HG02981 (cell line): Measurements from ENCODE around the gene OR5B3.
"Not testable (repeated sequence)": the region's sequence is repeated elsewhere in the genome, so short reads cannot be mapped to it uniquely, and the experiment has no call there.

Experiments
- ATAC-seq: cut with Tn5 transposase; IDR thresholded peaks from one replicate; pipeline ENCODE4 v1.9.1; 2021; ENCODE audit warnings: mild to moderate bottlenecking, moderate library complexity; ENCODE audit not compliant: unreplicated experiment

Gene OR5B3

DNA sequence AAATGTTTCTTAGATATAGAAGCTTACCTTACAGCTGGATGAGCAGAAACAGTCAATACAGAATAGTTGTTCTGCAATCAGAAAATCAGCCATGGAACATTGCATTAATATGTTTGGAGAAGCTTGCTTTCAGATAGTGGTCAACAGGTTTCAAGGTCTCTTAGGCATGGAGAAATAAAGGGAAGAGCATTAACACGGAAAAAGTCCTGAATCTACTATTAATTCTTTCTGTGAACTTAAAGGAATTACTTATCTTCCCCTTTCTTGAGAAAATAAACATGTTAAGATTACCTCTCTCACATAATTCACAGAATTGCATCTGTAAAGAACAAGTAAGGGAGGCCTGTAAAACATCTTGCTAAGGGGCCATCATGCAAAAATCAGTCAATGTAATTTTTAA, at the start of gene OR5B3:
Gene OR5B3 (minus strand): TSS at position 101 of the 400 bp plus-strand sequence. CDS start 3,465 bp downstream, outside the sequence.
- no peak for ATAC-seq

DNA sequence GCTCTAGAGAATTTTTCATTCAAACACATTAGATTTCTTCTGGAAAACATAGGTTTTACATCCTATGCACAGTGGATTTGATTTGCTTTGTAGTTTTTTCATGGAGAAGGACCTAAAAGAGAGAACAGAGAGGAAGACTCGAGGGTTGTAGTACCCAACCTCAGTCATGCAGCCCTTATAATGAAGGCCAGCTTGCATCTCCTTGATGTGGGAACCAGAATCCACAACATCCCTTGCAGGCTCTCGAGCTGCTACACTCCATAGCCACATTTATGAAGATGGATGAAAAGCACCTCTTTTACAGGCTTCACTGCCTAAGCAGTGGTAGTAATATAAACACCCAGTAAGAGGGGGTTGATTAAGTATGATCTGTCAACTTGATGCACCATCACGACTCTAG, 44.9 kb upstream of the OR5B3 start:
- ATAC-seq = no peak

DNA sequence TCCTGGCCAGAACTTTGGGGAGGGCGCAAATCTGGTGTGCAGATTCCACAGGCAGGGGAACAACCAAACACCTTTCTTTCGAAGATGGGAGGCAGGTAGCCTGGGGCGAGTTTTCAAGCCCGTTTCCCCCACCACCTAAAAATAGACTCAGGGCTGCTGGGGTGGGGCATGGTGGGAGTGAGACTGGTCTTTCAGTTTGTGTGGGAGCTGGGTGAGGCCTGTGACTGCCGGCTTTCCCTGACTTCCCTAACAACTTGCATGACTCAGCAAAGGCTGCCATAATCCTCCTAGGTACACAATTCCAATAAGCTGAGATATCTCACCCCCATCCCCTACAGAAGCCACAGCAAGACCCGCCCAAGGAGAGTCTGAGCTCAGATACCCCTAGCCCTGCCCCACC, 39.6 kb upstream of the OR5B3 start:
- no peak for ATAC-seq

DNA sequence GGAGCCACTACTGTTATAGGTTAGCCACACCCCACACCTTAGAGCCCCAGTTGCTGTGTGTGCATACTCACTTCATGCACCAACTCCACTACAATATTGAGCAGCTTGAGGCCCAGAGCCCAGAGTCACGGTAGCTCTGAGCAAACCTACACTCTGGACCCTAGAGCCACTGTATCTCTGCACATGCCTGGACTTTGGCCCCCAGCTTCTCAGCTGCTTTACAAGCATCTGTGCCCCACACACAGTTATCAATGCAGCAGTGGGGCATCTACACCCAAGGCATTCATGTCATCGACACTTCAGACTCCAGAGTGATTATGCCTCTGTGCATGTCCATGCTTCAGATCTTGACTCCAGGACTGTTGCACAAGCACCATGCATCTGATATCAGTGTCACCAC, 37.6 kb upstream of the OR5B3 start:
- ATAC-seq = no peak

DNA sequence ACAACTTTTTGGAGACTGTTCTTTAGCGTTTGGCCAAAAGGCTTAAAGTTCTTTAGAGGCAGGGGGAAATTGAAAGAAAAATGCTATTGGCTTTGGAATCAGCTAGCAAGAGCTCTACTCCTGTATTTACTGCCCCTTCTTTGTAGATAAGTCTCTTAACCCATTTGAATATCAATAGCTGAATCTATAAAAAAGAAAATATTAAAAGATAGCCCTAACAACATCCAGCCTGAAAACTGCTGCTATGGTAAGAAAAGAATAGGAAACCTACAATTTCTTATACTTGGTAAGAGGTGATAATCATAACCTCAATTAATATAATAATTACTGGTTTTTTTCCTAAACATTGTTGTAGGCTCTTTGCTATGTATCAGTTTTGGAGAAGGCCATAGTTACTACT, 35.5 kb upstream of the OR5B3 start, which contains the start of gene OR5B12:
Gene OR5B12 (minus strand): TSS at position 101 of the 400 bp plus-strand sequence. CDS start 2,085 bp downstream, outside the sequence.
- ATAC-seq = no peak

DNA sequence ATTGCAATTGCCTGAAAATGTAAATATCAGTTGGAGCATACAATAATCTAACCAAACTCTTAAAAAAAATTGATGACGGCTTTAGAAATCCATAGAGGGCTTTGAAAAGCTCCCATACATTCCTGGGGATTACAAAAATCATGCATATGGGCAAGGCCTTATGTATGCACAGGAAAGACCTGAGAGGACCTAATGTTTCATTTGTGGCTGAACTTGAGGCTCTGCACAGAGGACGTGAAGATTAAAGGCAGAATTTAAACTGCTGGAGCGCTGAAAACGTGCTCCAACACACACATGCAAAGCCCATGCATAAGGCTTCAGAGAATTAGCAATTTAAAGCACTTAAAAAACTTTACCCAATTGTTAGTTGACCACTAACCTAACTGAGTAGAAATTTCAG, 31.8 kb upstream of the OR5B3 start:
- no peak for ATAC-seq

DNA sequence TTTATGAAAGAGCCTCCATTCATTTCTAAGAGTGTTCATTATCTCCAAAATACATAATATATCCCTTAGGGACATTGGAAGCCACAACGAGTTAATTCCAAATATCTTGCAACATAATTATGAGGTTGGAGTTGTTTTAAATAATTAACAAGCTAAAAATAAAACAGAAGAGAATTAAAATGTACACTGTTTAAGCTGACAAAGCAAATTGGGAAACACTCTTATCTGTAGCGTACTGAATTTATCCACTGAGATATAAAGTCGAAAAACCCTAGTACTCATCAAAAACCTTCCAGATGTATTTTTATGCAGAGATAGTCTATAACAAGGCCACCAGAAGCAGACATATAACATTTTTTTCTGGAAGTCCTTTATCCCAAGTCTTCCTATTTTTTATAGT, 27.5 kb upstream of the OR5B3 start:
- ATAC-seq = no peak

DNA sequence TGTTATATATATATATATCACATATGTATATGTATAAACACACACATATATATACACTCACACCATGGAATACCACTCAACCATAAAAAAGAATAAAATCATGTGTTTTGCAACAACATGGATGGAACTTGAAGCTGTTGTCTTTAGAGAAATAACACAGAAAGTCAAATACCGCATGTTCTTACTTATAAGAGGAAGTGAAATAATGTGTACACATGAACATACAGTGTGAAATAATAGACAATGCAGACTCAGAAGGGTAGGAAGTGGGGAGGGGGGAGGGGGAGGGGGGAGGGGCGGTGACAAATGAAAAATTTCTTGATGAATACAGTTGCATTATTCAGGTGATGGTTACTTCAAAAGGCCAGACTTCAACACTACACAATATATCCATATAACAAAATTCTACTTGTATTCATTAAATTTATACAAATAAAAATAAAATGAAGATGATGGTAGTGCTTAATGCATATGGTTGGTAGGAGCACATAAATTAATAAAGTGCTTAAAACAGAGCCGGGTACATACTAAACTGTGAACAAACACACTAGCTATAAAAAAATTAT, 27.0 kb upstream of the OR5B3 start:
- ATAC-seq = peak; percentile 78

DNA sequence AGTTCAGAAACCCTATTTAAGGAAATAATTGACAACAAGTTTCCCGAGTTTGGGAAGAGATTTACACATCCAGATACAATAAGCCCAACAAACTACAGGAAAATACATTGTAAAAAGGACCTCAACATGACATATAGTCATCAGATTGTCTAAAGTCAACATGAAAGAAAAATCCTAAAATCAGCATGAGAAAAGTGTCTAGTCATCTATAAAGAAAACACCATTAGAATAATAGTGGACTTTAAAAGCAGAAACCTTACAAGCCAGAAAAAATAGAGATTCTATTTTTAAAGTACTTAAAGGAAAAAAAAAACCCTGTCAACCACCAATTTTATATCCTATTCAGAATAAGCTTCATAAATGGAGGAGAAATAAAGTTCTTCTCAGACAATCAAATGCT, 22.6 kb upstream of the OR5B3 start:
- ATAC-seq = no peak

DNA sequence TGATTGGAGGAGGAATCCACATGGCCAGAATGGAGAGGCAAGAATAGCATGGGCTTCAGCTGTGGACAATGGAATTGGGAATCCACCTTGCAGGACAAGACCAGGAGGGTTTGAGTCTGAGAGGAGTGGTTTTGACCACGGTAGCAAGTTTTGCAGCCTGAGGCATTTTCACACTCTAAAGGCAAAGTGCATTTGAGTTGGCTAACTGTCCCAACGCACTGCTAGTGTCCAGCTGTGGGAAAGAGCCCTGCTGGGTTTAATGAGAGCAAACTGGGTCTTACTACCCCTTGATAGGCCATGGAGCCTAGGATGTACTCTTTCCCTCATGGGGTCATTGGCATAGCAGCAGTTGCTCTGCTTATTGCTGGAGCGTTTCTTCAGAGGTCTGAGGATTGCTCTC, 21.3 kb upstream of the OR5B3 start, which contains the start of gene OR5B2:
Gene OR5B2 (minus strand): TSS at position 101 of the 400 bp plus-strand sequence. CDS start 4,860 bp downstream, outside the sequence.
- no peak for ATAC-seq

DNA sequence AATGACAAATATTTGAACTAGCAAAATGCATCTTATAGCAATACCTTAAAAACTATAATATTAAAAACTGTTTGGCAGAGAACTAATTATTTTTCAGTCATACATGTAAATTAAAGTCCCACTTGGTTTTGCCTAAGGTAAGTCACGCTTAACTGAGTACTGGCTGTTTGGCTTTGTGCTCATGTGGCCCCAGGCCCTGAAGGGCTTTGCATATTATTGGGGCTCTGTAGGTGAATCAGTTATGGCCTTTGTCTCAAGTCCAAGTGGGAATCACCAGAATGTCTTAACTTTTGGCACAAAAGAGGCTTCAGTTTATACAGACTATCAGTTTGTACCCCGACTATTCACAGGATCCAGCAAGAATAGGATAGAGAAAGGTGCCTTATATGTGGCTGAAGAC, 7.1 kb downstream of the OR5B3 start:
- not testable (repeated sequence) for ATAC-seq

DNA sequence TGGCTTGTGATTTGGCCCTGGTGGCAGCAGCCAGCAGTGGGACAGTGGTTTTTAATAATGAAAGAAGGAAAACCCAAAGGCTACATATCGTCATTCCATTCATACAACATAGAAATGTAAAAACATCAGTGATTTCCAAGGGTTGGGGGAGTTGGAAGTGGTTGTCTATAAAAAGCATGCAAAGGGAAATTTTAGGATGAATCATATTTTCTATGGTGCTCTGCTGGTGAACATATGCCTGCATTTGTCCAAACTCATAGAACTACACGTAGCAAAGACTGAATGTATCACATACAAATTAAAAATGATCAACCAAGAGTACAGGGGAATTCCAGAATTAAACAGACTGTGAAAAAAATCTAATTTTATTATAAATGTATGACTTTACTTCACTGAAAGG, 11.1 kb downstream of the OR5B3 start:
- ATAC-seq = no peak

DNA sequence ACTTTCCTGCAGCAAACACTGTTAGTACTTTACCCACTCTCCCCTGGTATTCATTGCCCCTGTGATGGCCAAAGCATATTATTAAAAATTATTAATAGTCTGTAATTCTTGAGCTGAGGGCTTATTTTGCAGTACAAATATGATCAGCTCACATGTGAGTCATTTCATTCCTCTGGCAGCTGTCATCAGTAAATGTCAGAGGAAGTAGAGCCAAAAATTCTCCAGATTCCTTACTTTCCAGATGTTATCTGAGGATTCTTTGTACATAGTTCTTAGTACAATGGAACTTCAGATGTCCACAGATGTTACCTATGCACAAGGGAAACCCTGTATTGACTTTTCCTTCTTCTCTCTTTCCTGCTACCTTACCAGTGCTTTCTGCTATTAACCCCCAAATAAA, 12.5 kb downstream of the OR5B3 start:
- ATAC-seq = no peak

DNA sequence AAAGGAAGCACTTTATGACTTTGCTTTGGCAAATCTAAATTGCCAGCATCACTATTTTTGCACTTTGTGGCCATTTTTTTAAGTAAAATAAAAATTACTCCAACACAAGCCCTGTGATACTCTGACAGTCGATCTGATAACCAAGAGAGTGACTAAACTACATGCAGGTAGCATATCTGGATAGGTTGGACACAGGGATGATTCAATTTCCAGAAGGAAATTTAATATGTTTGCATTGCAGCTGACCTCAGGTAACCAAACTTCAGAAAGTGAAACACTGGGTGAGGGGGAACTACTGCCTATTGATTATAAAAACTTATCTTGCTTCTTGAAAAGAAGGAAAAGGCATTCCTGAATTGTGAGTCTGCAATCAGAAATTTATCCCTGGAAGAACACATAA, 13.9 kb downstream of the OR5B3 start:
- ATAC-seq = no peak

DNA sequence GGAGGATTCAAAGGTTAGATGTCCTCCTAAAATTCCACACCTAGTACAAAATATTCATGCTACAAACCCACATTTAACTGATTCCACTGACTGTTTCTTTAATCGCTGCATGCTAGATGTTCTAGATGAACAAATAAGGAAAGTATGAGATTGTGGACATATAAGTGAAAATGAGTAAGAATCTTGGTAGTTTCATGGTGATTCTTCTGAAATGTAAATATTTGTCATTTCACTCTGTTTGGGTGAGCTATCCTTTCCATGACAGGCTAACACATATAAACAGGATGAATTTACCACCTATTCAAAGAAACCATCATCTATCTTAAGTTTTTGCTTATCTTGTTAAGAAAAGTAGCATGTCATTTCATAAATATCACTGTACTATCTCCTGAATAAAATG, 14.8 kb downstream of the OR5B3 start:
- no peak for ATAC-seq

DNA sequence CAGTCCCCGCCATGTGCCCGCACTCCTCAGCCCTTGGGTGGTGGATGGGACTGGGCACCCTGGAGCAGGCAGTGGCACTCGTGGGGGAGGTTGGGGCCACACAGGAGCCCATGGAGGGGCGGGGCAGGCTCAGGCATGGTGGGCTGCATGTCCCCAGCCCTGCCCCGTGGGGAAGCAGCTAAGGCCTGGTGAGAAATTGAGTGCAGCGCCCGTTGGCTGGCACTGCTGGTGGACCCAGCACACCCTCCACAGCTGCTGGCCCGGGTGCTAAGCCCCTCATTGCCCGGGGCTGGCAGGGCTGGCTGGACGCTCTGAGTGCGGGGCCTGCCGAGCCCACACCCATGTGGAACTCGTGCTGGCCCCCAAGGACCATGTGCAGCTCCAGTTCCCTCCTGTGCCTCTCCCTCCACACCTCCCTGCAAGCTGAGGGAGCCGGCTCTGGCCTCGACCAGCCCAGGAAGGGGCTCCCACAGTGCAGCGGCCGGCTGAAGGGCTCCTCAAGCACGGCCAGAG, 16.1 kb downstream of the OR5B3 start:
- no peak for ATAC-seq

DNA sequence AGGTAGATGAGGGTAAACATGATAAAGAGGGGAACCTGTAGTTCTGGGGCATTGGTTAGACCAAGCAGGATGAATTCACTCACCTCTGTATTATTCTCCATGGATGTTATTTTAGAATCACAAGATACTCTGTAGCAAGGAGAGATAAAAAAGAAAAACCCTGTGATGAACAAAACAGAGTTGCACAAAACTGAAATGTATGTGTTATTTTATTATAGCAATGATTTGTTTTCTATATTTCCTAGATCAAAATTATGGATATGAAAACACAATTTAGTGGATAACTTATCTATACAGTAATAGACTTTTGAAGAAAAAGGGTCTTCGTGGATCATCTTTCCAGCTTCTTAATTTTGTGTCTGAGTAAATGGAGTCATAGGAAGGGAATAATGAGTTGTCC, 47.7 kb downstream of the OR5B3 start, which contains the start of gene OR5B17:
Gene OR5B17 (minus strand): TSS at position 101 of the 400 bp plus-strand sequence. CDS start 0 bp downstream, at position 101.
- ATAC-seq = no peak

DNA sequence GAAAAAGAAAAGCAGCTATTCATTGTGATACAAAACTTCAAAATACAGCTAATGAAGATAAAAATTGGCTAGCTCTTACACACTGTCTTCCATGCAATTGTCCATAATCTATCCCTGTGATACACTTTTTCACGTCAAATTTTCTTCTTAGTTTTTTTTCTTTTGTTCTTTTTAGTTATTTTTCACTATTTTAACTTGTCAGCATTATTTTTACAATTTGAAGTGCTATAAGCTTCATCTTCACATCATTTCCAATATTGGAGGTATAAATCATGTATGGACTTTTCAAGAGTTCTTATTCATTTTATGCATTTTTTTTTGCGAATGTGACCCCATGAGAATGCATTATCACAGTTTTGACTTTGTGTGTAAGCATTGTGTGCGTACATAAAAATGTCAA, 51.9 kb downstream of the OR5B3 start:
- no peak for ATAC-seq
